ENCODE results near the gene FAM120C. TPM values are rescaled to one million over a fixed set of nuclear protein-coding genes. Genes with fewer than 3 reads are reported as not detected.

FAM120C gene
- total RNA-seq, 2 experiments from 2014 or later, result 8.3 to 8.4 TPM

- H3K4me3 Mint-ChIP-seq, result no peak overlapping the region
- CTCF ChIA-PET, result no interaction called here
- H3K4me1 Mint-ChIP-seq (ENCODE audit: low read depth), result no peaks in the 10 kb centered on the region
- TF ChIP-seq, protein P1, sequence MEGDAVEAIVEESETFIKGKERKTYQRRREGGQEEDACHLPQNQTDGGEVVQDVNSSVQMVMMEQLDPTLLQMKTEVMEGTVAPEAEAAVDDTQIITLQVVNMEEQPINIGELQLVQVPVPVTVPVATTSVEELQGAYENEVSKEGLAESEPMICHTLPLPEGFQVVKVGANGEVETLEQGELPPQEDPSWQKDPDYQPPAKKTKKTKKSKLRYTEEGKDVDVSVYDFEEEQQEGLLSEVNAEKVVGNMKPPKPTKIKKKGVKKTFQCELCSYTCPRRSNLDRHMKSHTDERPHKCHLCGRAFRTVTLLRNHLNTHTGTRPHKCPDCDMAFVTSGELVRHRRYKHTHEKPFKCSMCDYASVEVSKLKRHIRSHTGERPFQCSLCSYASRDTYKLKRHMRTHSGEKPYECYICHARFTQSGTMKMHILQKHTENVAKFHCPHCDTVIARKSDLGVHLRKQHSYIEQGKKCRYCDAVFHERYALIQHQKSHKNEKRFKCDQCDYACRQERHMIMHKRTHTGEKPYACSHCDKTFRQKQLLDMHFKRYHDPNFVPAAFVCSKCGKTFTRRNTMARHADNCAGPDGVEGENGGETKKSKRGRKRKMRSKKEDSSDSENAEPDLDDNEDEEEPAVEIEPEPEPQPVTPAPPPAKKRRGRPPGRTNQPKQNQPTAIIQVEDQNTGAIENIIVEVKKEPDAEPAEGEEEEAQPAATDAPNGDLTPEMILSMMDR (IDR thresholded peaks at IDR 0.05), result no peak
- DNase-seq, result no peak
- no peaks in the 10 kb centered on the region for H3K9me3 Mint-ChIP-seq
- H3K27me3 Mint-ChIP-seq, result no peaks in the 10 kb centered on the region
- POLR2A ChIA-PET, result no interaction called here
- no peak for ATAC-seq
- H3K27ac Mint-ChIP-seq, result no peak overlapping the region
- intact Hi-C loops (cut with micrococcal nuclease), result no loop called here
- no peaks in the 10 kb centered on the region for H3K36me3 Mint-ChIP-seq (ENCODE audit: low read depth)
These were observed 106.2 kb downstream of the FAM120C start for GRCh38 chrX:54076903-54077302.

- intact Hi-C loops (cut with micrococcal nuclease), result no loop called here
- Mint-ChIP-seq H3K27ac (no peak overlapping the region), H3K27me3 (no peaks in the 10 kb centered on the region), H3K4me1 (ENCODE audit: low read depth) (no peaks in the 10 kb centered on the region), H3K36me3 (ENCODE audit: low read depth) (no peaks in the 10 kb centered on the region), H3K4me3 (no peak overlapping the region), H3K9me3 (no peaks in the 10 kb centered on the region)
- CTCF ChIA-PET, result no interaction called here
- ATAC-seq (no peak), DNase-seq (no peak)
- POLR2A ChIA-PET, result no interaction called here
- TF ChIP-seq, protein P1 (IDR thresholded peaks at IDR 0.05), result no peak
These were observed 108.2 kb downstream of the FAM120C start for GRCh38 chrX:54074826-54075225.

DNA sequence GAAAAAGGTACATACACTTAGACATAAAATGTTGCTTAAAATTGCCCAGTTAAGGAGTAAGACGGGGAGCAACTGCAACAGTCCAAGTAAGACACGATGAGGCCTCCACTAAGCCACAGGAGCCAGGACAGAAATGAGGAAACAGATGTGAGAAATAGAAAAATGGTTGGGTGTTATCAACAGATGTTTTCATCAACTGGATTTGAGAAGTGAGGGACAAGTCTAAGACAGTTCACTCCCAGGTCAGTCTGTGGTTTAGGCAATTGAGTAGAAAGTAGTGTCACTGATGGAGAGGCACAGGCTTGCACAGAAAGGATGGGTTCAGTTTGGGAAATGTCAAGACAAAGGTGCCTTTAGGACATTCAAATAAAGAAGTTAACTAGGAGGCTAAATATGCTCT lies 115.3 kb downstream of the FAM120C start:
- no peak overlapping the region for H3K4me3 Mint-ChIP-seq
- no peaks in the 10 kb centered on the region for H3K9me3 Mint-ChIP-seq
- intact Hi-C loops (cut with micrococcal nuclease), result no loop called here
- POLR2A ChIA-PET, result no interaction called here
- ATAC-seq (no peak), DNase-seq (no peak)
- no peaks in the 10 kb centered on the region for H3K4me1 Mint-ChIP-seq (ENCODE audit: low read depth)
- TF ChIP-seq, protein P1 (IDR thresholded peaks at IDR 0.05), result no peak
- no peaks in the 10 kb centered on the region for H3K36me3 Mint-ChIP-seq (ENCODE audit: low read depth)
- no peaks in the 10 kb centered on the region for H3K27me3 Mint-ChIP-seq
- CTCF ChIA-PET, result no interaction called here
- no peak overlapping the region for H3K27ac Mint-ChIP-seq

GRCh38 chrX:54066841-54067240 lies 116.2 kb downstream of the FAM120C start:
- POLR2A ChIA-PET, result no interaction called here
- Mint-ChIP-seq H3K9me3 (no peaks in the 10 kb centered on the region), H3K27me3 (no peaks in the 10 kb centered on the region), H3K27ac (no peak overlapping the region), H3K36me3 (ENCODE audit: low read depth) (no peaks in the 10 kb centered on the region), H3K4me3 (no peak overlapping the region), H3K4me1 (ENCODE audit: low read depth) (no peaks in the 10 kb centered on the region)
- no peak for DNase-seq
- TF ChIP-seq, protein P1 (IDR thresholded peaks at IDR 0.05), result no peak
- intact Hi-C loops (cut with micrococcal nuclease), result no loop called here
- CTCF ChIA-PET, result no interaction called here
- no peak for ATAC-seq

DNA sequence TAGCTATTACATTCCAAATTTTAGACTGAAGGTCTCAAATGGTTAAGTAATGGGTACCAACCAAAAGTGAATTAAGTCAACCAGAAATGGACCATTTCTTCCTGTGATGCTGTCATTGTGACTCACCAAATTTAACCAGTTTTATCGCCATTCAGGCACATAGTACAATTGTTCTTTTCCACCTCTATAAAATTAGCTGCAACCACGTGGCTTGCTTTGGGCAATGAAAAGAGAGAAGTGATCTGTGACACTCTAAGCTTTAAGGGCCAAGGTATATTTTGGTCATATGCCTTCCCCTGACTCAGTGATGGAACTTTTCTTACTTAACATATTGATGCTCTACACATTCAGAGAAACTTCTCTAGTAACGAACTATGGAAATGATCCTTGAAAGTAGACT lies 118.5 kb downstream of the FAM120C start:
- H3K4me3 Mint-ChIP-seq, result no peak overlapping the region
- intact Hi-C loops (cut with micrococcal nuclease), result no loop called here
- no peak for ATAC-seq
- CTCF ChIA-PET, result no interaction called here
- DNase-seq, result no peak
- H3K4me1 Mint-ChIP-seq (ENCODE audit: low read depth), result no peaks in the 10 kb centered on the region
- H3K36me3 Mint-ChIP-seq (ENCODE audit: low read depth), result no peaks in the 10 kb centered on the region
- no peaks in the 10 kb centered on the region for H3K27me3 Mint-ChIP-seq
- POLR2A ChIA-PET, result no interaction called here
- no peaks in the 10 kb centered on the region for H3K9me3 Mint-ChIP-seq
- H3K27ac Mint-ChIP-seq, result no peak overlapping the region
- TF ChIP-seq, protein P1 (IDR thresholded peaks at IDR 0.05), result no peak
